Mesodermal cell (in vitro differentiated cells): ENCODE results near the gene EGFL7.

ENCODE experiments used
- H3K27ac ChIP-seq: 2 replicates; pipeline ENCODE4 v1.7.0; 2013; ENCODE audit warnings: mild to moderate bottlenecking, low read depth, low read length, moderate library complexity; ENCODE audit not compliant: severe bottlenecking
- H3K36me3 ChIP-seq: 2 replicates; pipeline ENCODE4 v1.7.1; 2013; ENCODE audit warnings: mild to moderate bottlenecking, low read length, moderate library complexity; ENCODE audit not compliant: control insufficient read depth, insufficient read depth
- H3K4me1 ChIP-seq: one replicate; pipeline ENCODE4 v1.7.1; 2013; ENCODE audit warnings: mild to moderate bottlenecking, low read length; ENCODE audit not compliant: insufficient read depth, control insufficient read depth, poor library complexity, severe bottlenecking
- H3K4me3 ChIP-seq: 2 replicates; pipeline ENCODE4 v1.7.0; 2013; ENCODE audit warnings: low read length, control low read depth, mild to moderate bottlenecking; ENCODE audit not compliant: insufficient read depth, poor library complexity, severe bottlenecking; ENCODE audit errors: extremely low read depth
- H3K9me3 ChIP-seq: 2 replicates; pipeline ENCODE4 v1.7.1; 2013; ENCODE audit warnings: mild to moderate bottlenecking, low read length, moderate library complexity; ENCODE audit not compliant: control insufficient read depth
- WGBS, 2 experiments: methylation state at CpG; one replicate each; pipeline ENCODE4 v1.1.5; 2013; ENCODE audit warnings: missing lambda C conversion rate in 2 of 2; ENCODE audit not compliant: insufficient coverage in 2 of 2; 5-methylcytosine and 5-hydroxymethylcytosine counted together

The EGFL7 gene

DNA sequence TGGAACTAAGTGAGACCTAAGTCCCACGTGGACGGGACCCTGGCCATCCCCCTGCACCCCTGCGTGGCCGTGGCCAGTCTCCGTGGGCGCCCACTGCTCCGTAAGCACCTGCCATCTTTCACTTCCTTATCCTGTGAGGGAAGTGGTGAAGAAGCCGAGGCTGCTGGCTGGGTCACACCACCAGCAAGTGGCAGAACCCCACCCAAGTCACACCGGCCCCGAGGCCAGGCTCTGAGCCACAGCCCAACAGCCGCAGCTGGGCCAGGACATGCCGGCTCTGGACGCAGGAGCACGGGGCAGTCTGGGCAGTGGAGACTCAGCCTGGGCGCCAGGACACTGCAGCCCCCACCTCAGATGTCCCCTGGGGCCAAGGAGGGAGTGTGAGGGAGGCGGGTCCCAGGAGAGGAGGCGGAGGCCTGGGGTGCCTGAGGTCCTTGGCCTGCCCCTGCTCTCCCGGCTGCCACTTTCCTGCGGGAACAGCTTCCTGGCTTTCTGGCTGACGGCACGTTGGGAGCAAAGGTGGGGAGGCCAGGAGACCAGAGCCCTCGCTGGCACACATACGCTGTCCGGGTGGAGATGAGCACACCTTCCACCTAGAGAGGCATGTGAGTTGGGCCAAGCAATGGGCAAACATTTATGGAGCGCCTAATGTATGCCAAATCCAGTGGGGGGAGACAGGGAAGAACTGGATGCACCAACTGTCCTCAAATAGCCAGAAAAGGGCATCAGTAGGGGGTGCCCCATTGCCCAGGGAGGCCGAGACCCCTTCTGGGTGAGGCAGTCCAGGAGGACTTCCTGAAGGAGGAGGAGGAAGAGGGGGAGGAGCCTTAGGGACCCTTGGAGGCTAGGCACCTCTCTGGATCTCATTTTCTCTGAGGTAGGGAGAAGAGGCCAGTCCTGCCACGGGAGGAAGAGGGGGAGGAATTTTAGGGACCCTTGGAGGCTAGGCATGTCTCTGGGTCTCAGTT, 43.9 kb upstream of the EGFL7 start:
- no peaks in the 10 kb centered on the region for H3K36me3 ChIP-seq
- no peak overlapping the region for H3K27ac ChIP-seq
- no peaks in the 10 kb centered on the region for H3K9me3 ChIP-seq
- H3K4me3 ChIP-seq: no peak overlapping the region
- 89 to 93% methylated on average over 19 to 27 of the region's 27 CpGs for WGBS, 2 experiments
- H3K4me1 ChIP-seq: peaks cover 22% of the 10 kb centered on the region

DNA sequence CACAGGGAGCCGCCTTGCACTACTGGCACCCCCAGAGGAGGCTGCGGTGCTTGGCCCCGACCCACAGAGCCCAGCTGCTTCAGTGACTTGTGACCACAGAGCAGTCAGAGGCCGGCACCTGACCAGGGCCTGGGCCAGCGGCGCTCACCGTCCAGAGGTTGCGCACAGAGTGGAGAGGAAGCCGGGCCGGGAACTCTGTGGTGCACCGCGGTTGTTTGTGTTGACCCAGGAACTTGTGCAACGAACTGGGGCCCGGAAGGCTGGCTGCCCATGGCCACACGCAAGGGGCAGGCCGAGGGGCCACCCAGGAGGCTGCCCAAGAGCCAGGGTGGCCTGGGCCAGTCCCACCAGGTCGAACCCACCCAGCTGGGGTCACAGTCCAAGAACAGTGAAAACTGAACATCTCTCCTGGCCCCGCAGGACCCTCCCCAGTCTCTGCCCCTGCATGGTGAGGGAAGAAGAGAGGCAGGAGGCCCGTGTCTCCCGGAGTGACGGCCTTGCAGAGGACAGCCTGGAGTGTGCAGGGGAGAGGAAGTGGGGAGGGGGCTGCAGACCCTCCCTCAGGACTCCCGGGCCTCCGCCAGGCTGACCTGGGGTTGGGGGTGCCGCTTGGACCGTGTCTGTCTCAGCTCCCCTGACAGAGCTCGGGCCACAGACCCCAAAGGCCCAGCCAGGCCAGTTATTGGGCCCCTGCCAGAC, 42.8 kb upstream of the EGFL7 start:
- Histone ChIP-seq H3K27ac (no peak overlapping the region), H3K4me3 (no peak overlapping the region), H3K9me3 (no peaks in the 10 kb centered on the region), H3K4me1 (peaks cover 13% of the 10 kb centered on the region), H3K36me3 (no peaks in the 10 kb centered on the region)
- 91 to 95% methylated on average over 21 to 22 of the region's 26 CpGs for WGBS, 2 experiments

DNA sequence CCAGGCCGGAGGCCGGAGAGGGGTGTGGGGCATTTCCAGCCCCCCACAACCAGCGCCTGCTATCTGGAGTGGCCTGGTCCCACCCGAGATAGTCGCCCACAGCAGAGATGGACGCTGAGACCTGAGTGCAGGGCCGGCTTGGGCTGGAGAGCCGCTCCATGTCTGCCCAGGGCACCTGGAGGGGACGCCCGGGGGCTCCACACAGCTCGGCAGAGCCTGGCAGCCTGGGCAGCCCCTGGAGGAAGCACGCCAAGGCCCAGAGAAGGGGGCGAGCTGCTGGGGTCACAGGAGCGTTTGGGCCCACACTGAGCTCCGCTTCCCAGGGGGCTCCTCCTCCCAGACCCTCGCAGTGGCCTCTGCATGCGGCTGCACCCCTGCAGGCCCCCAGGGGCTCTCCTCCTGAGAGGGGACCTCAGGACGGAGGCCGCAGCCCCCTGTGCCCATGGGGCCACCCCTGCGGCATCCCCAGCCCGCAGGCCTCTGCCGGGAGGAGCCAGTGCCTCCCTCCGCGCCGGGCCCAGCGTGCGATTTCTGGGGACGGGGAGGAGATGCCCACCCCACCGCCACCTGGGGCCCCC, 42.2 kb upstream of the EGFL7 start:
- H3K27ac ChIP-seq: no peak overlapping the region

DNA sequence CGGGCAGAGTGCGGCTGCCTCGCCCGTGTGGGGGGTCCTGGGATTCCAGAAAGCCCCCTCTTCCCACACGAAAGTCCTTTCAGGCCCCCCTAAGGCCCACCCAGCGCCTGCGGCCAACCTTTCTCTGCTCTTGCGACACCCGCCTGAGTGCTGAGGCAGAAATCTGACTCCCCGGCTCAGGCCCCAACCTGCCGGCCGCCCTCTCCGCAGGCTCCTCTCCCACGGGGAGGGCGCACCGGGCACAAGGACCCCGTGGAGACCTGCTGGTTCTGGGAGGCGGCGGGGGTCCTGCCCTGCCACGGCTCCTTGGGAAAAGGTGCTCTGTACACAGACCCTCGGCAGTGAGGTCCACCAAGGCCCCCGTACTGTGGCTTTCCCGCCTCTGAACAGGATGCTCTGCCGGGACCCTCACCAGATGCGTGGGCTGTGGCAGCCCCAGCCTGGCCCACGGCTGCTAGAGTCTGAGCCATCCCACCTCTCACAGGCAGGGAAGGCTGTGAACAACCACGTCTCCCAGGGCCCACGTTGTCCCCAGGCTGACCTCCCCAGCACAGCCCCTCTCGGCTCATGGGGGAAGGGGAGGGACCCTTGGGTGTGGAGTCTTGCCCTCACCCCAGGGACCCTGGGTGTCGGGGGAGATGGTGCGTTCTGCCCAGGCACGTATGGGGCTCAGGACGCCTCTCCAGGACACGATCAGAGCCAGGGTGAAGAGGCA, 41.5 kb upstream of the EGFL7 start:
- WGBS, 2 experiments: 88% methylated on average over 24 to 30 of the region's 34 CpGs
- Histone ChIP-seq H3K36me3 (no peaks in the 10 kb centered on the region), H3K4me3 (no peak overlapping the region), H3K27ac (no peak overlapping the region), H3K9me3 (no peaks in the 10 kb centered on the region), H3K4me1 (peaks cover under 1% of the 10 kb centered on the region)

More for the DNA sequence above, 42.2 kb upstream of the EGFL7 start:
- WGBS, 2 experiments: 95 to 97% methylated on average over 20 to 28 of the region's 29 CpGs
- Histone ChIP-seq H3K9me3 (no peaks in the 10 kb centered on the region), H3K36me3 (no peaks in the 10 kb centered on the region), H3K4me1 (peaks cover 7% of the 10 kb centered on the region), H3K4me3 (no peak overlapping the region)

DNA sequence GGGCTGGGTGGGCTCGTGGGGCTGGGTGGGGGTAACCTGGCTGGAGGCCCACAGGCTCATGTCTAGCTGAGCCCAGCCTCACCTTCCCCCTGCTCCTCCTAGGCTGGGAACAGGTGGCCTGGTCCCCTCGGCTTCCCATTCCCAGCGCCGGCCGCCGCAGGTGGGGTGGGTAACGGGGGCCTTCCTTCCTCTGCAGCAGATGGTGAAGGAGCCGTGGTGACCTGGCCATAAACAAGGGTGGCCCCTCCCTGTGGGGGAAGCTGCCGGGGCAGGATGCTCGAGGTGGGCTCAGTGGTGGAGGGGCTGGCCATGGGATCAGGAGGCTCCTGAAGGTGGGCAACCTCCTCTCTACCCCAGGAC, 41.0 kb upstream of the EGFL7 start:
- Histone ChIP-seq H3K36me3 (no peaks in the 10 kb centered on the region), H3K27ac (no peak overlapping the region), H3K4me3 (no peak overlapping the region), H3K4me1 (no peaks in the 10 kb centered on the region), H3K9me3 (no peaks in the 10 kb centered on the region)
- WGBS, 2 experiments: 99 to 100% methylated on average over 2 to 8 of the region's 10 CpGs

DNA sequence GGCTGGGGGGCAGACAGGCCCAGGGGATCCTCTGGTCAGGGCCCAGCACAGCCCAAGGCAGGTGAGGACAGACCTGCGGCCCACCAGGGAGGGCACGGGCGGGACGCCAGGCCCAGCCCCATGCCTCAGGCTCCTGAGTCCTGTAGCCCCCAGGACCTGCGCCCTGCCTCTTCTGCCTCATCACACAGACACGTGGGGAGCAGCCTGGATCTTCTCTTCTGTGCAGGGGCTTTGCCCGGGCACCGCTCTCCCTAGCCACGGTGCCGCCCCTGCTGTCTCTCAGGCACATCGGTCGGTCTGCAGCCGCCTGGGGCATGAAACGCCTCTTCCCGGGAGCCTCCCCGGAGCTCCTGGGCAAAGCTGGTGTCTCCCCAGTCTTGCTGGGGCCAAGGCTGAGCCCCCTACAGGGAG, 40.2 kb upstream of the EGFL7 start:
- no peak overlapping the region for H3K27ac ChIP-seq
- WGBS, 2 experiments: 96 to 97% methylated on average over 15 to 16 of the region's 16 CpGs
- no peaks in the 10 kb centered on the region for H3K36me3 ChIP-seq
- H3K9me3 ChIP-seq: no peaks in the 10 kb centered on the region
- H3K4me1 ChIP-seq: peaks cover 2% of the 10 kb centered on the region
- H3K4me3 ChIP-seq: no peak overlapping the region

DNA sequence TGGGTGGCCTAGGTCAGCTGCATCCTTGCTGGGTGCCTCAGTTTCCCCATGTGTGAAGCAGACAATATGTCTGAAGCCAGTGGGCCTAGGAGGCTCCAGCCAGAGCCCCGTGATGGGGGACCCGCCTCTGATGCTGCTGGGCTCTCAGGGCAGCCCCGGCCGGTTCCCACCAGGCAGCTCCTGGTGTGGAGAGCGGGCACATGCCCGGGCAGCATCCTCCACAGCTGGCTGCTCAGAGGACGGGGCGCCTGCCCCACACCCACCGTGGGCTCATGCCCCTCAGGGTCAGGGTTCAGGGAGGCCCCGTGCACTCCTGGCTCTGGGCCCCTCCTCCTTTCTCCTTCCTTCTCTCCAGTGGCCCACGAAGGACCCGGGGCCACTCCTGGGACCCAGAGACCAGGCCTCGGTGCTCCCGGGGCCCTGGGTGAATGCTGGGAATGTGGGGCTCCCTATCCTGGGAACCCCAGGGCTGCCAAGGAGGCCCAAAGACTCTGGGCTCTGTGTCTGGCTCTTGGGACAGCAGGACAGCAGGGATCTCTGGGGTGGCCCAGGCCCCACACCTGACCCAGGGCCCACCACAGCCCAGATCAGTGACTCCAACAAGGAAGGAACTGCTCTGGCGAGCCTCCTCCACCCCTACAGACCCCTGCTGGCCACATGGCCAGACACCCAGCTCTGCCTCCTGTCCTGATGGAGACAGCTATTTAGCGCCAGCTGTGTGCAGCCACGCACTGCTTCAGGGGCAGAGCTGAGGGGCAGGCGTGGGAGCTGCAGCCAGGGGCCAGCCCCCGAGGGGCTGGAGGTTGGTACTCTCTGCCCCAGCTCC, 39.5 kb upstream of the EGFL7 start:
- peaks cover 5% of the 10 kb centered on the region for H3K4me1 ChIP-seq
- no peaks in the 10 kb centered on the region for H3K36me3 ChIP-seq
- H3K27ac ChIP-seq: no peak overlapping the region
- 89 to 91% methylated on average over 11 to 17 of the region's 19 CpGs for WGBS, 2 experiments
- no peak overlapping the region for H3K4me3 ChIP-seq
- no peaks in the 10 kb centered on the region for H3K9me3 ChIP-seq

DNA sequence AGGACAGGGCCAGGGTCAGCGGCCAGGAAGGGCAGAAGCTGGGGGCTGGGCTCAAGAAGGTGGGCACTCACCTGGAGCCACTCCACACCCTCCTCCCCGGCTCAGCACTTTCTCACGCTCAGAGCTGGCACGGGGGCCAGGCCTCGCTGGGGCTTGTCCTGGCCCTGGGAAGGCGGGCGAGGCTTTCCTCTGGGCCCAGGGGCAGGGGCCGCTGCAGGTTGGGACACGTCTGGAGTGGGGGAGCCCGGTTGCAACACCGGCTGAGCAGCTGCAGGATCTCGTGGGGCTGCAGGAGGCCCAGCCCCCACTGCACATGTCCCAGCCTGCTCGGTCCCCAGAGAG, 38.9 kb upstream of the EGFL7 start:
- 89 to 96% methylated on average over 13 of the region's 13 CpGs for WGBS, 2 experiments
- no peaks in the 10 kb centered on the region for H3K9me3 ChIP-seq
- H3K4me1 ChIP-seq: peaks cover 5% of the 10 kb centered on the region
- H3K27ac ChIP-seq: no peak overlapping the region
- H3K36me3 ChIP-seq: no peaks in the 10 kb centered on the region
- no peak overlapping the region for H3K4me3 ChIP-seq

DNA sequence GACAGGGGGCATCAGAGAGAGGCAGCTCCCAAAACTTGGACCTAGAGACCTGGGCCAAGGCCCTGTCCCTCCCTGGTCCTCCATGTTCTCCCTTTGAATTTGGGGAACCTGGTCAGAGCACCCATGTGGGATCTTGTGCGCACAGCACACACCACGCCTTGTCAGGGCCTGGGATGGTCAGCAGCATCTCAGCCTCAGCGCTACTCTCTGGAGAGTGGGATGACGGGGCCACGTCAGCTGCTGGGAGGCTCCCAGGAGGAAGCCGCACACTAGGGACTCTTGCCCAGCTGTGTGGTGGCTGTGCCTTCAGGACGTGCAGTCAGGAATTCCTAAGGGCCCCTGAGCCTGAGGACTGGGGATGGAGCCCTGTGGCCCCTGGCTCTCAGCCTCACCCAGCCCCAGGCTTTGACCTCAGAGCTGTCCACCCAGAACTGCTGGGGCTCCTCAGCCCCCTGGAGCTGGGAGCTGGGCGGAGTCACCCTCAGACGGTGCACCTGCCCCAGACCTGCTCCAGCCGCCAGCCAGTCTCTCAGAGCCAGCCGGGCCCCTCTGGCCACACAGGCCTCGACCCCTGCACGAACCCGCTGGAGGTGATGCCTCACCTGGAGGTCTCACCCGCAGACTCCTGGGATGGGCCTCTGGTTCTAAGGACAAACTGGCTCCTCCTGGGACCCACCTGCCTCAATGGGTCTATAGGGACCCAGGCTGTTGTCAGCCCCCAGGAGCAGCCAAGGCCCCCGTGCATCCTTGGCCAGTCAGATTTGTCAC, 38.3 kb upstream of the EGFL7 start:
- no peak overlapping the region for H3K4me3 ChIP-seq
- H3K36me3 ChIP-seq: no peaks in the 10 kb centered on the region
- 94 to 97% methylated on average over 15 to 16 of the region's 16 CpGs for WGBS, 2 experiments
- no peak overlapping the region for H3K27ac ChIP-seq
- no peaks in the 10 kb centered on the region for H3K9me3 ChIP-seq
- H3K4me1 ChIP-seq: peaks cover 5% of the 10 kb centered on the region
